GM19467 (cell line): ENCODE measurements around the gene CDH12.
A peak's percentile ranks its signal among the peaks of the same experiment; 100 is the strongest.
"Not testable (repeated sequence)": the region's sequence is repeated elsewhere in the genome, so short reads cannot be mapped to it uniquely, and the experiment has no call there.

Experiments used
- ATAC-seq: cut with Tn5 transposase; IDR thresholded peaks from one replicate; pipeline ENCODE4 v1.9.1; 2021; ENCODE audit warnings: mild to moderate bottlenecking, moderate library complexity; ENCODE audit not compliant: unreplicated experiment

The CDH12 gene

DNA sequence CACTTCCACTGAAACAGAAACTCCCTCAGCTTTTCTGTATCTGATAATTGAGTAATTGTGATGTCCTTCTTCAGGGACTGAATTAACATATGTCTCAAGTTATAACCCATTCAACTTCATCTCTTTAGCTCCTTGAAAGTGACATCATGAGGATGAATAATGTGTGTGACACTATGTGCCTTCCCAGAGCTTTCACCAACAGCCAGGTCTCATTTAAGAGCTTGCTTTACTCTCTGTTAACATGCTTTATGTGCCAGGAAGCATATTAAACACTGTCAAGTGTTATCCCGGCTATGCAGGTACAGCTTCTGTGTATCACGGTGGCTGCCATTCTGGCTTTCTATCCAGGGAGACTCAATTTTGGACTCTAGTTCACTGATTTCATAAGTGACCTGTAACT, 799.9 kb downstream of the CDH12 start:
- ATAC-seq: no peak

DNA sequence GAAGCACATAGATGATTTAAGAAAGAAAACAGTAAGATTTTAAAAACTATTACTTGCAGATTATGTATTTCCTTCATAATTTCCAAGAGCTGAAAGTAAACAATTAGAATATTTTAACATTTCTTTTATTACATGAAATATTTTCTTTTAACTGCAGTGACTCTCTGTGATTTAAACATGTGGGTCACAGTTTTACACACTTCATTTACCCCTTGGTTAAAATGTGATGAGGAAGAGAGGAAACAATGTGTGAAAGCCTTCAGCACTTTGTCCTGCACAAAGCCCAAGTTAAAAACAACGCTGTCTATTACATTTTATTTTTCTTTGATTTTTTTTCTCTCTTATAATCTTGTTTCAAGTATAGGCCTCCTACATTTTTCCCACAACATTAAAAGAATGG, 801.3 kb downstream of the CDH12 start:
- no peak for ATAC-seq

DNA sequence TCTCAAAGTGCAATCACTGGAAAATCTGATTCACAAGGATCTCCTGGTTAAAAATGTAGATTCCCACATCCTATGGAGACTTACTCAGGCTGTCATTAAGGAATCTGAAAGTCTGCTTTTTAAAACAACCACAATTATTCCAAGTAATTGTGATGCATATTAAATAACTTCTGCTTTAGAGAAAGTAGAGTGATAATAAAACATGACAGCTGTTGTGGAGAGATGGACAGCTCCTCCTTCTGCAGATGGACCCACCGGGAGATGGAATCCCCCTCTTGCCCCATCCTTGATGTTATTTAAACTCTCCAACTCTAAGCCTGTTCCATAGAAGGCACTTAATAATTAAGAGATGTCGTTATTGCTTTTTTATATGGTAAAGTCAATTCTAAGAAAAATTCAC, 802.2 kb downstream of the CDH12 start:
- ATAC-seq: no peak

DNA sequence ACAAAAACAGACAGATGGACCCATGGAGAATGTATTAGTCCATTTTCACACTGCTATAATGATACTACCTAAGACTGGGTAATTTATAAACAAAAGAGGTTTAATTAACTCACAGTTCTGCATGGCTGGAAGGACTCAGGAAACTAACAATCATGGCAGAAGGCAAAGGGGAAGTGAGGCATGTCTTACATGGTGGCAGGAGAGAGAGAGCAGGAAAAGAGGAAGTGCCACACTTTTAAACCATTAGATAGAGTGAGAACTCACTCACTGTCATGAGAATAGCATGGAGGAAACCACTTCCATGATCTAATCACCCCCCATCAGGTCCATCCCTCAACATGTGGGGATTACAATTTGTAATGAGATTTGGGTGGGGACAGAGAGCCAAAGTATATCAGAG, 808.9 kb downstream of the CDH12 start:
- no peak for ATAC-seq

DNA sequence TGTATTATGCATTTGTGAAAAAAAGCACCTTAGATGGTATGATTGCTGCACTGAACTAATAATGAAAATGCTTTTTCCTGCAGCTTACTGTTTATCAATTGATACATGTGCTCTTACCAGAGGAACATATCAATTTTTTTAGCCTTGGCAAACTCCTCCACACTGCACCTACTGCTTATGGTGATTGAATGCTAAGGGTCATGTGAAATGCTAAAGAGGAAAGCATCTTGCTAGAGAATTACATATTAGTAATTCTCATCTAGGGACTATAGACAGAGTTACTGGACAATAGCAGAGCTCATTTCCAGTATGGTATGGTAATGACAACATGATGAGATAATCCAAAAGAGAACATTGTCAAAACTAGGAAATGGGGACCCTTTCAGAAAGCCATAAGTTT, 817.1 kb downstream of the CDH12 start:
- ATAC-seq: no peak

DNA sequence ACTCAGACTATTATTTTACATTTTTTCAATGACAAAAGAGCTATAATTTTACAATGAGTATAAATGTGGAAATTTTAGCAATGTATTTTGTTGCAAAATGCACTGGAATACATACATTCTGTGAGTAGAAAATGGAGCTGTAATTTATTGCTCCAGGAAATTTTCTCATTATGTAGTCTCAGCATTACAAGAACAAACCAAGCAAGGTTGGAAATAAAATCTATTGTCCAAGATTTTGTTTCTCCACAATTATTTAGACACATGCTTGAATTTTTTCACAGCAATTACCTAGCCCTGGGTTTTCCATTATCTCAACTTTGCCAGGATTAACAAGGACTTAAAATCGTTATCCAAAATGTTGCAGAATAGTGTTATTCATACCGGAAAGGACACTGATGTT, 820.1 kb downstream of the CDH12 start:
- ATAC-seq: no peak

DNA sequence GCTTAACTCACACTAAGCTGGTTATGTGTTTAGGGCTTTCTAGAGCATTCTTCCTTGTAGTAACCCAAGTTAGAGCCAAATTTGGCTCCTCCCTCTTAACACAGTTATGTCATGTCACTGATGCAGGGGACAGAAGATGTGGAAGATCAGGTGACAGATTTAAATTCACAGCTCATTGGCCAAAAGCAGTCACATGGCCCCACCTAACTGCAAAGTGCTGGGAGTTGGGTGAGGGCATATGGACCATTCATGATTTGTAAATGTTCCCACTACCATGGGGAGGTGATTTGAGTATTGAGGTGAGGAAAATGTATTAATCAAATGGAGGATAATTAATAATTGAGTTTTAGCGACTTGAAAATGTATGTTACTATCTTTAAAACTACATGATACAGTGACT, 829.4 kb downstream of the CDH12 start:
- ATAC-seq: no peak

DNA sequence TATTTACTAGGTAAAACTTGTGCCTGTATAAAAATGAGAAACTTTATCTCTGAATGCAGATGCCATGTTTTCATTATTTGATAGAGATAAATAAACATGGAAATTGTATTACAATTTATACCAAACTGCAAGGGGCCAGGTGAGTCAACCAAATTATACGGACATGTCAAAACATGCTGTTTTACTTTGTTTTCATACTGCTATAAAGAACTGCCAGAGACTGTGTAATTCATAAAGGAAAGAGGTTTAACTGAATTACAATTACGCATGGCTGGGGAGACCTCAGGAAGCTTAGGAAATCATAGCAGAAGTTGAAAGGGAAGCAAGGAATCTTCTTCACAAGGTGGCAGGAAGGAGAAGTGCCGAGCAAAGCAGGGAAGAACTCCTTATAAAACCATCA, 840.3 kb downstream of the CDH12 start:
- ATAC-seq: not testable (repeated sequence)

DNA sequence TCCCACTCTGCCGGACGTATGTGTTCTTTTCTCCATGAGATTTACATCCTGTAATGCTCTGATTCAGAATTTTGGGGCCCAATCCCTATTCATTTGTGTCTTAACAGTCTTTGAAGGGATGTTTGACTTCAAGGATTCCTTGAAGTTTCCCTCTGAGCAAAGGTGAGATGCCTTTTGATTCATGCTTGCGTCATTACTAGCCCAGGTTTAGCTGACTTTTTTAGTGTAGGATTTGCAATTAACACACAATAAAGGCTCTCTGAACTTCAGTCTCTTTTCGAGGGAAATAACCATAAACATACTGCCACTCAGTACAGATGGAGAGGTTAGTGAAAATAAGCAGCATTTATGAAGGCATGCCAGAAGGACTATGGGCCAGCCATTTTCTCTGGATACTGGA, 842.3 kb downstream of the CDH12 start:
- not testable (repeated sequence) for ATAC-seq

DNA sequence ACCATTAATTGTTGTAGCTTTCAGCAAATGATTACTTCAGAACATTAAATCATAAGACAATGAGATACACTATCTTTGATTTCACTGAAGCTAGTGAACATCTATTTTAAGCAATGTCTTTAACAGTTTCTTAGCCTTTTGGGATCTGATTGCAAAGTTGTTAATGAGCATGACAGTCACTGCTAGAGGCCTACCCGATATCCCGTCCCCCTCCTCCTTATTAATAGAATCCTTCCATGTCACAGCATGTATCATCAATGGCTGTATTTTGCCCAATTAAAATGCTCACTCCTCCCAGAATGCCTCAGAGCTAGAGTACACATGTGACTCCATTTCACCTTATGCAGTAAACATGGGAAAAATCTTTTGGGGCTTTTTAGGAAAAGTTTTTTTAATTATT, 852.0 kb downstream of the CDH12 start:
- ATAC-seq: not testable (repeated sequence)

DNA sequence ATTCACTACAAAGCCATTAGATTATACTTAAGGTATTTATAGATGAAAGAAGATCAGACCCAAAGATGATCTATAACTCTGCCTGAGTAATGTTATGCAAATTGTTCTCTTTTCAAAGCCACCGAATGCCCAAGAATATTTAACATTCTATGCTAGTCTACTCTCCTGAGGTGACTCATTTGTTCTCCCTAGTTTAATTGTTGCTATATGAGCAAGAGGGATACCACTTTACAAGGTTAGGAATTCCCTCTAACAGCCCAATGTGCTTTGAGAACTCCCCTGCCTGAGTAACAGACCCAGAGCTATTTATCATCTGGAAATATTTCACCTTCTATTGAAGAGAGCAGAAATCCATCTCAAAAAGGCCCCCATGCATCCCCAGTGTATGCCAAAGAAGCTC, 867.3 kb downstream of the CDH12 start:
- ATAC-seq: not testable (repeated sequence)

DNA sequence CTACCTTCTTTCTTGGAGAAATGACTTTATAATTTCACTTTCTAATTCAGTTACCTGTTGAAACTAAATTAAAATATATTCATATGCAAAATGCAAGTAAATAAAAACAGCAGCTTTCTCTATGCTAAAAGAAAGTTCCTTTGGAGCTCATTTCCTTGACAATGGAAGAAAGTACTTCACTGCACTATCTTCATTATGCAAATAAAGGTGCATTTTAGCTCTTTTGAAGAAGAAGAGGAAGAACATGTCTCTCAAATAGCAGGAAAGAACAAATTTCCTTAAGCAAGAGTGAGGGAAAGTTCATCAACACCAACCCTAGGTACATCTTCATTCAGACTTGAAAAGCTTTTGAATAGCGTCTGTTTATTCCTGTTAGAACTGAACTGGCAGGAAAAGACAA, 901.6 kb downstream of the CDH12 start:
- not testable (repeated sequence) for ATAC-seq

DNA sequence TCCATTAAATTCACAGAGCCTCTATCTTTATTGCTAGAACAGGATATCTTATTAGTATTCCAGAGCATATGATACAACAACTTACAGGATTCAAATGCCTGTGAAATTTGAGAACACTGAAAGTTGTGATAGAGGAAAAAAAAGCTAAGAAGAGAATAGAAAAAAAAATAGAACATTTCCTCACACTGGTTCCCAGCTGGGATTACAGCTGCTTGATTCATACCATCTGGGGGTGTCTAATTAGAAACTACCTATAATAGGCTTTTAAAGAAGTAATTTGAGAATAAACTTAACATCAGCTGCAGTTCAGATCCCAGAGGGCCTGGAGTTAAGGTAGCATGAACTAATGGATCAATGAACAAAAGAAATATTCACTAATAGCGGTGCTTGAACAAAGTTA, 922.0 kb downstream of the CDH12 start:
- no peak for ATAC-seq

DNA sequence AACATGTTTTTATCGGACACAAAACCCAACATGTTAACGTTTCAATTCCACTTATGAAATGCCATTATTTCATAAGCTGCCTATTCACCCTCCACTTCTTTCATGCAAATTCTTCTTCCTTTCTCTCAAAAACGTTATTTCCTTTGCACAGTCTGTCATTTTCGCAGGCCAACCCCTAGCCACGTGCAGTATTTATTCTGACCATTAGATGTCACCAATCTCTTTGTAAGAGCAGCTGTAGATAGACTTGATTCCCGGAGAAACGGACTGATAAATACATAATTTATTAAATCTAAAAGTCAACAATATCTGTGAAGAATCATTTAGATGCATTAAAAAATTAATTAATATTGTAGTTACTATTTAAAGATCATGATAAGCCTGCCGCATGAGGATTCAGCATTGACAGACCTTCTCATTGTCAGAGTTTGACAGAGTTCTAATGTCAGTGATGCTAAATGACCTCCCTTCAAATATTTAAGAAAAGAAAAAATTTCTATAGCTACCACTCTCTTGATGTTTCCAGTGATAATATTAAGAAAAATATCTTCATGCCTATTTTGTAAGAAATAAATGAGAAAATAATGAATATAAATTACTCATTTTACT, 933.6 kb downstream of the CDH12 start:
- ATAC-seq: peak; percentile 96

DNA sequence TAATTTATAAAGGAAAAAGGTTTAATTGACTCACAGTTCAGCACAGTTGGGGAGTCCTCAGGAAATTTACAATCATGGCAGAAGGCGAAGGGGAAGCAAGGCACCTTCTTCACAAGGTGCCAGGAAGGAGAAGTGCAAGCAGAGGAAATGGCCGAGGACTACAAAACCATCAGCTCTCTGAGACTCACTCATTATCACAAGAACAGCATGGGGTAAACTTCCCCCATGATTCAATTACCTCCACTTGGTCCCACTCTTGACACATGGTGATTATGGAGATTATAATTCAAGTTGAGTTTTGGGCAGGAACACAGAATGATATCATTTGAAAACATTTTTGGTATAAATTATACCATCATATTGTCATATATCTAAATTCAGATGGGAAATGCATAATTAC, 934.7 kb downstream of the CDH12 start:
- no peak for ATAC-seq

DNA sequence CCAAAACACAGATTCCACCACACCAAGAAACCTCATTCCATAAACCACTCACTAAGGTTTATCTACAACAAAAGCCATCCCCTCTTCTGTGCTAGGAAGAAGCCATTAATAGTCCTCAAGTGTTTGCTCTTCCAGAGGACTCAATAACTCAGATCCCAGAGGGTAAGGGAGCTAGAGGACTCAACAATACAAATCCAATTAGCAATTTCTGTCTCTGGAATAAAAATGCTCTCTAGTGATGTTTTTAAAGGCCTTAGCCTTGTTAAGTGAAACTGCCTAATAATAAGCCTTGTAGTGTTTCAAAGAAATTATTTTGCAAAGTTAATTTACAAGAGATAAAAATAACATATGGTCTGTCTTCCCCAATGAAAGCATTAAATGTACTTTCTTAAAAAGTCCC, 942.4 kb downstream of the CDH12 start:
- ATAC-seq: no peak

DNA sequence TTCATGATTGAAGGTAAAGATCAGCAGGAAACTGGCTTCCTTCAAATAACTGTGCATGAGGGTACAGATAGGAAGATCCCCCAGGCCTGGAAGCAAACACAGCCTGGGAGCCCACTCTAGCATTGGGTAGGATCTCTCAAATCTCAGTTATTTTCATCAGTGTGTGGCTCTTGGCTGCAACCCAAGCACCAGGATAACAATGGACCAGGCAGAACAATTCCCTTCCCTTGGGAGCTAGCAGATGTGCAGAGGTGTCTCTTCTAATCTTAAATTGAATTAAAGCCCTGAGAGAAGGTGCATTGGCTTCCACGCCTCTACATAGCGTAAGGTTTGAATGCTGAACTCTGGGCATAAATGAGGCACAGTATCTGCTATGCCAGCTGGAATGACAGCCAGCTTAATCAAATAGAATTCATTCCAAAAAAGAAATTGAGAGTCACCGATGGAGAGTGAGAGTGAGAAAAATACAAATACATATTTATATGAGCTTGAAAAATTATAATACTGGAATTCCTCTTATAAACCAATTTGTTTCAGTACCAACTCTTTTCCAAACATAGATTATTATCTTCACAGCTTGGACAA, 957.3 kb downstream of the CDH12 start:
- no peak for ATAC-seq

DNA sequence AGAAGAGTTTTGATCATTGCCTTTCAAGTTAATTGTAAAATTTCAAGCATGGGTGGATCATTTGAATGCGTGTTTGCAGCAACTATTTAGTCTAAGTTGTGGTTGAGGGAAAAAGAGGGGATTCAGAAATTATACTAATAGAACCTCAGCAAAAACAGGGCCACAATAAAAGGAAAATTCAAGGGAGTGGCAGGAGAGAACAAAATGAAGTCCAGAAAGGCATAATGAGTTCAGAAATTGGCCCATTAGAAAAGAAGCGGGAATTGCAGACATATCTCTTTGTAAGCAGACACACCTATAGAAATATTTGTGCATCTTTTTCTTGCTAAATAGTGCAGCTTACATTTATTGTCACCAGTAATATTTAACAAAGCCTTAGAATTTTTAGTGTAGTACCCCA, 960.0 kb downstream of the CDH12 start:
- ATAC-seq: no peak

DNA sequence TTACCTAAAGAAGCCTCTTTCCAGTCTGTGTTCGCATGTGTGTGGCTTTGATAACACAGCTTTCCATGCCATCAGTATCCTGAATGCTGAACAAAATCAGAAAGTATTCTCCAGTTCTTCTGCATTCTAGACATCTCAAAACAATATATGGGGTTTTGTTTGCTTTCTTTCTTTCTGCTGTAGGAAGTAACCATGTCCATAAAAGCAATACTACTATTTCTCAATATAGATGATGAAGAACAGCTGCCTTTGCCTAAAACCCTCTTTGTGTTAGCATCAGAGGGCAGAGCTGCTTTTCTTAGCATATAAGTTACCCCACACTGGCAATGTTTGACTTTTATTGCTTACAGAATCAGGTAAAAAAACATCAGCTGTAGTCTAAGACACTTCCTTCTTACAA, 963.6 kb downstream of the CDH12 start:
- no peak for ATAC-seq

DNA sequence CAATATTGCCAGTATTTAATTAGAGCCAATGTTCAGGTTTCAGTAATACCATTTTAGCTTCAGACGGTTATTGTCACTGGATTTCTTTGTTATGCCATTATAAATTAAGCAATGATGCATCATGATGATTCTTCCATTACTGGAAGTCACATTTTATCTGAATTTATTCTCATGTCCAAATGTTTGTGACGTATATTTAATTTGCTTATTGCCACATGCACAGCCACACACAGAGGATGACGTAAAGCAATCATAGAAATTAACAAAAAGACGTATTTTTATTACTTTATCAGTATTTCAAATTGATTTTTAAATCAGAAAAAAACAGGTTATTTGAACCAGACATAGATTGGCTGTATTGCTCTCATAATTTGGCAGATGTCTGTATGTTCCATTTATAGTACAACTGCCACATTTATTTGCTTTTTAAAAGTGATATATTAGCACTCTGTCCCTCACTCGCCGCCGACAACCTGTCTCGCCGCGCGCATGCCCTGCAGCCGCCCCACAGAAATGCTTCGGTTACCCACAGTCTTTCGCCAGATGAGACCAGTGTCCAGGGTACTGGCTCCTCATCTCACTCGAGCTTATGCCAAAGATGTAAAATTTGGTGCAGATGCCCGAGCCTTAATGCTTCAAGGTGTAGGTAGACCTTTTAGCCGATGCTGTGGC, 970.9 kb downstream of the CDH12 start:
- ATAC-seq: no peak

DNA sequence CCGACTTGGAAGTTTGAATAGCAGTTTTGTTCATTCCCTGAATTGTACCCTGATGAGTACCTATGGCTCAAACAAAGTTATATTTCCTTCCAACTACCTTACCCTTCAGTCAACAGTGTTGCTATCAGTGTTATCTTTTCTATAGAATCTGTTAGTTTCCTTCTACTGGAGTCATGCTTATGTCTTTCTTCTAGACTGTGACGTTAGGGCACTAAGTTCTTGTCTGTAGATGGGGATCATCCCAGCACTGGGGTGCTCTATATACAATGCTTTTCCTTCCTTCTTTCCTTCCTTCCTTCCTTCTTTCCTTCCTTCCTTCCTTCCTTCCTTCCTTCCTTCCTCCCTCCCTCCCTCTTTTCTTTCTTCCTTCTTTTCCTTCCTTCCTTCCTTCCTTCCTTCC, 973.0 kb downstream of the CDH12 start:
- ATAC-seq: no peak

DNA sequence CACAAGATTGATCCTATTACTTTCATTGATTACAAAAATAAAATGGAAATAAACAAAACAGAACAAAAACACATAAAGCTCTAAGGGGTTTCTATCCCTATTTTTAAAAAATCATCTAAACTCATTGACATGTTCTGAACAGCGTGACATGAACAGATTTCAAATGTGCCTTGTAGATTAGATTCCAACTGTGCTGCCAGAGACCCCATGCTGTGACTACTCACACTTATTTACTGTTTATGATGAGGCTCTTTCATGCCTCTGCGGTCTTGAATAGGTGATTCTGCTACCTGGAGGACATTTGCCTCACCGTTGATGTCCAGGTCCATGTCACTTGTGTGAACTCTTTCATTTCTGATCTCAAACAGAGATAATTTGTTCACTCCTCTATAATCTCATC, 990.2 kb downstream of the CDH12 start:
- no peak for ATAC-seq

DNA sequence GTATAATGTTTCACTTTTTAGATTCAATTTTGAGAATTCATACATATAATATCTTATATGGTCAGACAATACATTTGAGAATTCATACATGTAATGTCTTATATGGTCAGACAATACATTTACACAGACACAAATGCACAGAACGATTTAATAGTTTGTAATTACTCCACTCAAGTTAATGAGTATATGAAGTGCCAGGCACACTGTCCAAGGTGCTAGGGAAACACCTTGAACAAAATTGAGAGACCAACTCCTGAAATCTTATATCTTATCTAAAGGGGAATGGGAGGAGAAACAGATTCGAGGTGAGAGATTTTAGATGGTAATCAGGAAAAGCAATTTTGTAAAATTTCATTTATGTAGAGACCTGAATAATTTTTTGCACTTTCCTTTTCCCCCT, 994.7 kb downstream of the CDH12 start:
- ATAC-seq: no peak
